Osteoblast (primary cell): ENCODE data around the gene RBM39. TPM values are rescaled to one million over a fixed set of nuclear protein-coding genes. Genes with fewer than 3 reads are reported as not detected.
A peak's percentile ranks its signal among the peaks of the same experiment; 100 is the strongest.

Experiments used
- DNase-seq: peaks from one replicate; pipeline ENCODE4 v3.0.0; 2011; ENCODE audit warnings: low spot score, mixed read lengths; ENCODE audit not compliant: insufficient read length; ENCODE audit errors: missing footprints
- H2AFZ ChIP-seq: 2 replicates; pipeline ENCODE4 v1.6.0; 2011; ENCODE audit warnings: mild to moderate bottlenecking, low read length
- H3K27ac ChIP-seq: 2 replicates; pipeline ENCODE4 v1.5.1; 2011; ENCODE audit warnings: mild to moderate bottlenecking, low read depth, low read length, moderate library complexity
- H3K27me3 ChIP-seq: 2 replicates; pipeline ENCODE4 v1.6.0; 2012; ENCODE audit warnings: mild to moderate bottlenecking, control low read depth, inconsistent platforms, low read length, moderate library complexity; ENCODE audit not compliant: insufficient read depth
- H3K36me3 ChIP-seq: 2 replicates; pipeline ENCODE4 v1.5.1; 2011; ENCODE audit warnings: mild to moderate bottlenecking, low read length, control low read depth, moderate library complexity; ENCODE audit not compliant: insufficient read depth
- H3K4me1 ChIP-seq: 2 replicates; pipeline ENCODE4 v1.5.1; 2011; ENCODE audit warnings: mild to moderate bottlenecking, low read length, control low read depth, moderate library complexity; ENCODE audit not compliant: insufficient read depth
- H3K4me2 ChIP-seq: 2 replicates; pipeline ENCODE4 v1.6.0; 2011; ENCODE audit warnings: mild to moderate bottlenecking, low read length; ENCODE audit not compliant: insufficient read depth
- H3K4me3 ChIP-seq: fragments of 200-600 bp; sonication (generic); 3 replicates; pipeline ENCODE4 v1.5.1; 2012; ENCODE audit warnings: mild to moderate bottlenecking, low read length, inconsistent platforms; ENCODE audit not compliant: insufficient read depth
- H3K79me2 ChIP-seq: 2 replicates; pipeline ENCODE4 v1.6.0; 2012; ENCODE audit warnings: mild to moderate bottlenecking, low read length, control low read depth, inconsistent platforms; ENCODE audit not compliant: insufficient read depth
- H3K9me3 ChIP-seq: 2 replicates; pipeline ENCODE4 v1.5.1; 2011; ENCODE audit warnings: low read depth, low read length, control low read depth
- H4K20me1 ChIP-seq: 2 replicates; pipeline ENCODE4 v1.6.0; 2012; ENCODE audit warnings: mild to moderate bottlenecking, low read length, control low read depth; ENCODE audit not compliant: insufficient read depth
- CTCF ChIP-seq: IDR thresholded peaks from 2 replicates; pipeline ENCODE4 v1.5.1; 2011; ENCODE audit warnings: mild to moderate bottlenecking, low read depth, low read length, moderate library complexity; ENCODE audit errors: extremely low read depth
- total RNA-seq: library from RNA; depleted of rRNA; stranded (reverse); fragments of >200 nt; gene quantifications from 2 replicates; pipeline ENCODE4 v1.2.3, GENCODE V29; 2012

The RBM39 gene
- total RNA-seq, 1 donor = 300 TPM

GRCh38 chr20:35697696-35698297 lies 44.3 kb downstream of the RBM39 start:
- Histone ChIP-seq H3K4me3 (peak overlapping the region; percentile 95), H4K20me1 (peaks cover 5% of the 10 kb centered on the region), H3K4me1 (peaks cover 22% of the 10 kb centered on the region), H3K36me3 (peaks cover 26% of the 10 kb centered on the region), H3K27ac (peak overlapping the region; percentile 92), H2AFZ (peak overlapping the region; percentile 77), H3K27me3 (no peaks in the 10 kb centered on the region), H3K79me2 (peaks cover 32% of the 10 kb centered on the region), H3K4me2 (peak overlapping the region; percentile 99), H3K9me3 (no peaks in the 10 kb centered on the region)
- peak; percentile 36 for DNase-seq
- TF ChIP-seq CTCF = no peak

- no peaks in the 10 kb centered on the region for H3K9me3 ChIP-seq
- H2AFZ ChIP-seq = no peak overlapping the region
- peaks cover 28% of the 10 kb centered on the region for H3K79me2 ChIP-seq
- H4K20me1 ChIP-seq = no peaks in the 10 kb centered on the region
- H3K36me3 ChIP-seq = peaks cover 13% of the 10 kb centered on the region
- no peak overlapping the region for H3K4me3 ChIP-seq
- peak; percentile 35 for DNase-seq
- H3K4me1 ChIP-seq = peaks cover 17% of the 10 kb centered on the region
- no peak overlapping the region for H3K27ac ChIP-seq
- TF ChIP-seq CTCF = no peak
- H3K27me3 ChIP-seq = no peaks in the 10 kb centered on the region
- no peak overlapping the region for H3K4me2 ChIP-seq
Observed at GRCh38 chr20:35695978-35696377, 46.1 kb downstream of the RBM39 start.

- Histone ChIP-seq H3K27me3 (no peaks in the 10 kb centered on the region), H3K4me2 (no peak overlapping the region), H3K79me2 (peaks cover 26% of the 10 kb centered on the region), H3K36me3 (peaks cover 18% of the 10 kb centered on the region), H3K4me3 (no peak overlapping the region), H3K4me1 (peaks cover 12% of the 10 kb centered on the region), H3K9me3 (no peaks in the 10 kb centered on the region), H2AFZ (no peak overlapping the region), H3K27ac (no peak overlapping the region), H4K20me1 (no peaks in the 10 kb centered on the region)
- peak; percentile 47 for DNase-seq
- TF ChIP-seq CTCF = no peak
Observed at GRCh38 chr20:35695245-35695749, 46.8 kb downstream of the RBM39 start.

GRCh38 chr20:35690265-35690664 lies 51.8 kb downstream of the RBM39 start:
- H3K27ac ChIP-seq = no peak overlapping the region
- DNase-seq = peak; percentile 19
- H3K36me3 ChIP-seq = peaks cover 31% of the 10 kb centered on the region
- TF ChIP-seq CTCF = no peak
- H3K4me3 ChIP-seq = no peak overlapping the region
- no peak overlapping the region for H2AFZ ChIP-seq
- no peaks in the 10 kb centered on the region for H3K79me2 ChIP-seq
- no peaks in the 10 kb centered on the region for H3K9me3 ChIP-seq
- H4K20me1 ChIP-seq = no peaks in the 10 kb centered on the region
- no peaks in the 10 kb centered on the region for H3K27me3 ChIP-seq
- H3K4me1 ChIP-seq = no peaks in the 10 kb centered on the region
- H3K4me2 ChIP-seq = no peak overlapping the region
